DOHH2 (cell line): Measurements from ENCODE around the gene AGBL4.

Source experiments
- H3F3A ChIP-seq: fragments of 200-600 bp; sonication (generic), shearing (Covaris generic); 2 replicates; pipeline ENCODE4 v1.6.0; 2016; ENCODE audit warnings: antibody characterized with exemption, mild to moderate bottlenecking; ENCODE audit not compliant: control insufficient read depth, insufficient read depth
- H3K27ac ChIP-seq: fragments of 200-600 bp; sonication (generic); 2 replicates; pipeline ENCODE4 v1.5.1; 2014; ENCODE audit warnings: low read depth, mild to moderate bottlenecking, low read length, moderate library complexity
- H3K27me3 ChIP-seq: fragments of 200-600 bp; sonication (generic); 2 replicates; pipeline ENCODE4 v1.6.1; 2014; ENCODE audit warnings: mild to moderate bottlenecking, low read length, mixed read lengths; ENCODE audit not compliant: control insufficient read depth
- H3K36me3 ChIP-seq: fragments of 200-600 bp; sonication (generic); 2 replicates; pipeline ENCODE4 v1.6.1; 2014; ENCODE audit warnings: mild to moderate bottlenecking, low read length, moderate library complexity, mixed read lengths; ENCODE audit not compliant: control insufficient read depth
- H3K4me1 ChIP-seq: fragments of 200-600 bp; sonication (generic); 2 replicates; pipeline ENCODE4 v1.6.1; 2014; ENCODE audit warnings: mild to moderate bottlenecking, low read length, mixed read lengths; ENCODE audit not compliant: control insufficient read depth
- H3K4me2 ChIP-seq: fragments of 200-600 bp; sonication (generic); 2 replicates; pipeline ENCODE4 v1.6.0; 2014; ENCODE audit warnings: mild to moderate bottlenecking, low read length, moderate library complexity
- H3K4me3 ChIP-seq: fragments of 200-600 bp; sonication (generic); 2 replicates; pipeline ENCODE4 v1.5.1; 2014; ENCODE audit warnings: mild to moderate bottlenecking, low read length, mixed read lengths
- H3K79me2 ChIP-seq: fragments of 200-600 bp; sonication (generic); 2 replicates; pipeline ENCODE4 v1.6.1; 2014; ENCODE audit warnings: mild to moderate bottlenecking, low read length, mixed read lengths; ENCODE audit not compliant: control insufficient read depth
- H3K9me2 ChIP-seq: fragments of 200-600 bp; sonication (generic); replicated peaks from 2 replicates; pipeline ENCODE4 v1.6.1; 2014; ENCODE audit warnings: mild to moderate bottlenecking, low read length, mixed read lengths; ENCODE audit not compliant: control insufficient read depth
- H3K9me3 ChIP-seq: fragments of 200-600 bp; sonication (generic); 2 replicates; pipeline ENCODE4 v1.6.1; 2014; ENCODE audit warnings: antibody characterized with exemption, low read length, mixed read lengths; ENCODE audit not compliant: control insufficient read depth, insufficient read depth
- H4K20me1 ChIP-seq: fragments of 200-600 bp; sonication (generic); 2 replicates; pipeline ENCODE4 v1.6.0; 2014; ENCODE audit warnings: low read depth, mild to moderate bottlenecking, antibody characterized with exemption, low read length, moderate library complexity; ENCODE audit not compliant: control insufficient read depth, insufficient read depth
- CTCF ChIP-seq: fragments of 200-600 bp; sonication (generic); IDR thresholded peaks from one replicate; pipeline ENCODE4 v1.5.1; 2014; ENCODE audit warnings: antibody characterized with exemption, mild to moderate bottlenecking, low read depth, low read length; ENCODE audit not compliant: poor library complexity, severe bottlenecking
- EZH2phosphoT487 ChIP-seq: fragments of 200-600 bp; sonication (generic); IDR thresholded peaks from 2 replicates; pipeline ENCODE4 v1.6.1; 2017; ENCODE audit warnings: borderline replicate concordance, mild to moderate bottlenecking, antibody characterized with exemption, low read length, moderate library complexity, mixed read lengths

The AGBL4 gene

GRCh38 chr1:49199564-49199963 lies 824.2 kb downstream of the AGBL4 start:
- peaks cover 4% of the 10 kb centered on the region; the same call in 1 of the 2 replicates for H3K9me3 ChIP-seq
- H3K36me3 ChIP-seq = no peaks in the 10 kb centered on the region
- H3K27ac ChIP-seq = no peak overlapping the region
- no peaks in the 10 kb centered on the region for H4K20me1 ChIP-seq
- no peaks in the 10 kb centered on the region for H3K4me1 ChIP-seq
- H3K9me2 ChIP-seq = no peaks in the 10 kb centered on the region
- no peak overlapping the region for H3K4me2 ChIP-seq
- H3K27me3 ChIP-seq = no peaks in the 10 kb centered on the region
- no peaks in the 10 kb centered on the region for H3K79me2 ChIP-seq
- no peaks in the 10 kb centered on the region for H3F3A ChIP-seq
- no peak overlapping the region for H3K4me3 ChIP-seq
- TF ChIP-seq CTCF = no peak
- TF ChIP-seq EZH2phosphoT487 = no peak

- H3F3A ChIP-seq = no peaks in the 10 kb centered on the region
These were observed 826.7 kb downstream of the AGBL4 start for GRCh38 chr1:49197081-49197480.

GRCh38 chr1:49190138-49190537 lies 833.6 kb downstream of the AGBL4 start:
- Histone ChIP-seq H3K4me2 (no peak overlapping the region), H3K27me3 (no peaks in the 10 kb centered on the region), H3K79me2 (no peaks in the 10 kb centered on the region), H3F3A (no peaks in the 10 kb centered on the region), H3K4me3 (no peak overlapping the region), H3K9me3 (peaks cover 2% of the 10 kb centered on the region; the same call in 1 of the 2 replicates), H3K4me1 (no peaks in the 10 kb centered on the region), H3K36me3 (no peaks in the 10 kb centered on the region), H3K9me2 (no peaks in the 10 kb centered on the region), H4K20me1 (no peaks in the 10 kb centered on the region), H3K27ac (no peak overlapping the region)
- TF ChIP-seq EZH2phosphoT487 = no peak
- no peak for TF ChIP-seq CTCF

More at GRCh38 chr1:49197081-49197480, 826.7 kb downstream of the AGBL4 start:
- Histone ChIP-seq H3K27me3 (no peaks in the 10 kb centered on the region), H3K79me2 (no peaks in the 10 kb centered on the region), H4K20me1 (no peaks in the 10 kb centered on the region), H3K9me3 (peaks cover 4% of the 10 kb centered on the region; the same call in 1 of the 2 replicates), H3K36me3 (no peaks in the 10 kb centered on the region), H3K4me2 (no peak overlapping the region), H3K27ac (no peak overlapping the region), H3K4me1 (no peaks in the 10 kb centered on the region), H3K4me3 (no peak overlapping the region), H3K9me2 (no peaks in the 10 kb centered on the region)
- TF ChIP-seq CTCF (no peak), EZH2phosphoT487 (no peak)
